Skeletal muscle satellite cell (primary cell): ENCODE results near the gene DOLK.
A peak's percentile ranks its signal among the peaks of the same experiment; 100 is the strongest.

Experiments
- H3K27me3 ChIP-seq: 2 replicates; pipeline ENCODE4 v1.7.0; 2013; ENCODE audit warnings: low read length; ENCODE audit not compliant: control insufficient read depth, insufficient read depth
- H3K36me3 ChIP-seq: 2 replicates; pipeline ENCODE4 v1.7.0; 2013; ENCODE audit warnings: mild to moderate bottlenecking, control low read depth, low read length; ENCODE audit not compliant: insufficient read depth
- H3K4me1 ChIP-seq: 2 replicates; pipeline ENCODE4 v1.7.0; 2013; ENCODE audit warnings: low read length; ENCODE audit not compliant: control insufficient read depth, insufficient read depth
- H3K4me2 ChIP-seq: 2 replicates; pipeline ENCODE4 v1.7.0; 2013; ENCODE audit warnings: mild to moderate bottlenecking, low read length
- H3K4me3 ChIP-seq: 2 replicates; pipeline ENCODE4 v1.7.0; 2013; ENCODE audit warnings: low read length
- H3K9ac ChIP-seq: 2 replicates; pipeline ENCODE4 v1.7.0; 2013; ENCODE audit warnings: mild to moderate bottlenecking, low read depth, low read length, moderate library complexity
- H3K9me3 ChIP-seq: replicated peaks from 2 replicates; pipeline ENCODE4 v1.7.0; 2013; ENCODE audit warnings: mild to moderate bottlenecking, control low read depth, low read length

Gene DOLK

GRCh38 chr9:128913995-128914772, 33.2 kb downstream of the DOLK start:
- H3K27me3 ChIP-seq, result no peaks in the 10 kb centered on the region
- no peaks in the 10 kb centered on the region for H3K9me3 ChIP-seq
- H3K9ac ChIP-seq, result no peak overlapping the region
- peaks cover 79% of the 10 kb centered on the region for H3K4me1 ChIP-seq
- H3K4me2 ChIP-seq, result no peak overlapping the region
- no peak overlapping the region for H3K4me3 ChIP-seq
- H3K36me3 ChIP-seq, result peaks cover 76% of the 10 kb centered on the region

GRCh38 chr9:128913048-128913900, 34.1 kb downstream of the DOLK start:
- H3K36me3 ChIP-seq, result peaks cover 79% of the 10 kb centered on the region
- H3K9me3 ChIP-seq, result no peaks in the 10 kb centered on the region
- peak overlapping the region; percentile 68 for H3K4me2 ChIP-seq
- H3K27me3 ChIP-seq, result no peaks in the 10 kb centered on the region
- peak overlapping the region; percentile 48 for H3K4me3 ChIP-seq
- peak overlapping the region; percentile 37 for H3K9ac ChIP-seq
- H3K4me1 ChIP-seq, result peaks cover 74% of the 10 kb centered on the region

- H3K4me1 ChIP-seq, result peaks cover 70% of the 10 kb centered on the region
- H3K27me3 ChIP-seq, result no peaks in the 10 kb centered on the region
- peak overlapping the region; percentile 68 for H3K4me2 ChIP-seq
- H3K4me3 ChIP-seq, result peak overlapping the region; percentile 48
- H3K9me3 ChIP-seq, result no peaks in the 10 kb centered on the region
- peaks cover 79% of the 10 kb centered on the region for H3K36me3 ChIP-seq
- peak overlapping the region; percentile 41 for H3K9ac ChIP-seq
These were observed 35.0 kb downstream of the DOLK start for GRCh38 chr9:128912270-128912853.

GRCh38 chr9:128911529-128912035, 35.8 kb downstream of the DOLK start:
- H3K4me3 ChIP-seq, result peak overlapping the region; percentile 47

DNA sequence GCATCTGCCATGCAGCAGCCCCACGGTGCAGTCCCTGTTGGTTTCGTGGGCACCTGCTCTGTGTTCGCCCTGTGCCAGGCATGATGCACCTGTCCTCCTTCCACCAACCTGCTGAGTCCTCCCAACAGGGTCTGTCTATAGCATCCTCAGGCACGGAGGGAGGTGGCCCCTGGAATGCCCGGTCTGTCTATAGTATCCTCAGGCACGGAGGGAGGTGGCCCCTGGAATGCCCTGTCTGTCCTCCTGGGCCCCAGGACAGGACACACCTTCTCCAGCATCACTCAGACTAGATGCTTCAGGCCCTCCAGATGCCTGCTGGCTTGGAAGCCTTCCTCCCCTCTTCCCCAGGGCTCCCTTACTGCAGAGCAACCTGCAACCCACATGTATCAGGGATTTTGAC, 36.5 kb downstream of the DOLK start:
- Histone ChIP-seq H3K4me3 (no peak overlapping the region), H3K27me3 (no peaks in the 10 kb centered on the region), H3K36me3 (peaks cover 77% of the 10 kb centered on the region), H3K4me2 (peak overlapping the region; percentile 68), H3K9me3 (no peaks in the 10 kb centered on the region), H3K9ac (peak overlapping the region; percentile 41), H3K4me1 (peaks cover 56% of the 10 kb centered on the region)

More at GRCh38 chr9:128911529-128912035, 35.8 kb downstream of the DOLK start:
- Histone ChIP-seq H3K9ac (peak overlapping the region; percentile 41), H3K36me3 (peaks cover 83% of the 10 kb centered on the region), H3K4me1 (peaks cover 62% of the 10 kb centered on the region), H3K9me3 (no peaks in the 10 kb centered on the region), H3K27me3 (no peaks in the 10 kb centered on the region), H3K4me2 (peak overlapping the region; percentile 68)

DNA sequence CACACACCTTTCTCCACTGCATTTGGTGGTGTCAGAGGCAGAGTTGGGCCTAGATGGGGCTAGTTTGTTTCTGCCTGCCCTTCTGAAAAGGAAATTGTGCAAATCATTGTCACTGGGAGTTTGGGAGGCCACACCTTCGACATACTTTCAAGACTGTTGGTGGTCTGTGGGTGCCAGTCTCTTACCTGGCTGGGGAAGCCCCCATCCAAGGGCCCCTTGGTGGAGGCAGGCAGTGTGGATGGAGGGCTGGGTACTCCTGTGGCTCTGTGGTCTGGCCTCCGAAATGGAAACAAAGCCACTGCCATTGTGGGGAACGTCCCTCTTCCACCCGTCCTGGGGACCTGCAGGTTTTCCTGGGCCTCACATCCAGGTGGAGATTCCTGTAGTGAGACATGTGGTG, 37.5 kb downstream of the DOLK start:
- H3K9ac ChIP-seq, result no peak overlapping the region
- no peak overlapping the region for H3K4me3 ChIP-seq
- no peak overlapping the region for H3K4me2 ChIP-seq
- H3K36me3 ChIP-seq, result peaks cover 71% of the 10 kb centered on the region
- H3K27me3 ChIP-seq, result no peaks in the 10 kb centered on the region
- H3K4me1 ChIP-seq, result peaks cover 48% of the 10 kb centered on the region
- H3K9me3 ChIP-seq, result no peaks in the 10 kb centered on the region

DNA sequence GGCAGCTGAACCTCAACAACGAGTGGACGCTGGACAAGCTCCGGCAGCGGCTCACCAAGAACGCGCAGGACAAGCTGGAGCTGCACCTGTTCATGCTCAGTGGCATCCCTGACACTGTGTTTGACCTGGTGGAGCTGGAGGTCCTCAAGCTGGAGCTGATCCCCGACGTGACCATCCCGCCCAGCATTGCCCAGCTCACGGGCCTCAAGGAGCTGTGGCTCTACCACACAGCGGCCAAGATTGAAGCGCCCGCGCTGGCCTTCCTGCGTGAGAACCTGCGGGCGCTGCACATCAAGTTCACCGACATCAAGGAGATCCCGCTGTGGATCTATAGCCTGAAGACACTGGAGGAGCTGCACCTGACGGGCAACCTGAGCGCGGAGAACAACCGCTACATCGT, 39.0 kb downstream of the DOLK start:
- H3K4me2 ChIP-seq, result no peak overlapping the region
- no peaks in the 10 kb centered on the region for H3K27me3 ChIP-seq
- H3K4me3 ChIP-seq, result no peak overlapping the region

GRCh38 chr9:128906741-128907140, 40.7 kb downstream of the DOLK start:
- Histone ChIP-seq H3K36me3 (peaks cover 57% of the 10 kb centered on the region), H3K4me2 (no peak overlapping the region), H3K4me3 (no peak overlapping the region), H3K9me3 (no peaks in the 10 kb centered on the region), H3K27me3 (no peaks in the 10 kb centered on the region), H3K4me1 (peaks cover 43% of the 10 kb centered on the region), H3K9ac (no peak overlapping the region)

More for the DNA sequence above, 39.0 kb downstream of the DOLK start:
- Histone ChIP-seq H3K9me3 (no peaks in the 10 kb centered on the region), H3K4me1 (peaks cover 43% of the 10 kb centered on the region), H3K36me3 (peaks cover 58% of the 10 kb centered on the region), H3K9ac (no peak overlapping the region)

GRCh38 chr9:128905964-128906363, 41.4 kb downstream of the DOLK start:
- Histone ChIP-seq H3K9me3 (no peaks in the 10 kb centered on the region), H3K4me2 (no peak overlapping the region), H3K4me3 (no peak overlapping the region), H3K27me3 (no peaks in the 10 kb centered on the region), H3K36me3 (peaks cover 57% of the 10 kb centered on the region), H3K4me1 (peaks cover 41% of the 10 kb centered on the region), H3K9ac (no peak overlapping the region)

- Histone ChIP-seq H3K27me3 (no peaks in the 10 kb centered on the region), H3K4me3 (no peak overlapping the region), H3K4me1 (peaks cover 44% of the 10 kb centered on the region), H3K9me3 (no peaks in the 10 kb centered on the region), H3K4me2 (no peak overlapping the region), H3K9ac (no peak overlapping the region), H3K36me3 (peaks cover 50% of the 10 kb centered on the region)
These were observed 43.4 kb downstream of the DOLK start for GRCh38 chr9:128903871-128904620.

GRCh38 chr9:128903079-128903461, 44.3 kb downstream of the DOLK start:
- peaks cover 48% of the 10 kb centered on the region for H3K4me1 ChIP-seq
- peaks cover 50% of the 10 kb centered on the region for H3K36me3 ChIP-seq
- no peak overlapping the region for H3K4me2 ChIP-seq
- no peaks in the 10 kb centered on the region for H3K9me3 ChIP-seq
- H3K27me3 ChIP-seq, result no peaks in the 10 kb centered on the region
- H3K9ac ChIP-seq, result peak overlapping the region; percentile 4
- no peak overlapping the region for H3K4me3 ChIP-seq
